Liver (tissue), 9 donors: ENCODE data around the gene PHLPP1. TPM values are rescaled to one million over a fixed set of nuclear protein-coding genes. Genes with fewer than 3 reads are reported as not detected.

Experiments used
- DNase-seq: peaks from one replicate; pipeline ENCODE4 v3.0.0-alpha.2; 2017; ENCODE audit warnings: low spot score
- H3K27ac ChIP-seq, 2 donors: one replicate each; pipeline ENCODE4 v1.7.0; 2013; ENCODE audit warnings: inconsistent platforms in 2 of 2, low read length in 2 of 2, control low read depth in 1 of 2, low read depth in 1 of 2, mild to moderate bottlenecking in 1 of 2
- H3K27me3 ChIP-seq, 4 donors: one replicate each; pipeline versions ENCODE4 v1.6.1 to v1.7.0; 2013; ENCODE audit warnings: low read length in 3 of 4, inconsistent platforms in 1 of 4, mild to moderate bottlenecking in 1 of 4, moderate library complexity in 1 of 4; ENCODE audit not compliant: control insufficient read depth in 4 of 4, insufficient read depth in 4 of 4
- H3K36me3 ChIP-seq, 4 donors: one replicate each; pipeline versions ENCODE4 v1.6.1 to v1.7.0; 2013; ENCODE audit warnings: low read length in 3 of 4, mild to moderate bottlenecking in 3 of 4, low read depth in 1 of 4, moderate library complexity in 1 of 4; ENCODE audit not compliant: control insufficient read depth in 4 of 4, insufficient read depth in 3 of 4
- H3K4me1 ChIP-seq, 4 donors: one replicate each; pipeline versions ENCODE4 v1.6.1 to v1.7.0; 2013; ENCODE audit warnings: low read length in 3 of 4, mild to moderate bottlenecking in 3 of 4, moderate library complexity in 1 of 4; ENCODE audit not compliant: control insufficient read depth in 4 of 4, insufficient read depth in 4 of 4
- H3K4me3 ChIP-seq, 3 donors: one replicate each; pipeline versions ENCODE4 v1.6.1 to v1.7.0; 2013; ENCODE audit warnings: low read length in 3 of 3, control low read depth in 1 of 3, low read depth in 1 of 3, mild to moderate bottlenecking in 1 of 3
- H3K9ac ChIP-seq, 2 donors: one replicate each; pipeline ENCODE4 v1.7.0; 2013; ENCODE audit warnings: low read length in 2 of 2, mild to moderate bottlenecking in 2 of 2, moderate library complexity in 2 of 2, control low read depth in 1 of 2, low read depth in 1 of 2
- H3K9me3 ChIP-seq, 4 donors: one replicate each; pipeline versions ENCODE4 v1.6.1 to v1.7.0; 2013; ENCODE audit warnings: low read length in 3 of 4; ENCODE audit not compliant: control insufficient read depth in 4 of 4
- CTCF ChIP-seq: fragments of 150-350 bp; IDR thresholded peaks from 2 replicates; pipeline ENCODE4 v1.5.1; 2017; ENCODE audit warnings: improper control_type of control experiment, low read depth, low read length; ENCODE audit not compliant: missing input control
- EGR1 ChIP-seq, 2 donors: IDR thresholded peaks; 2 replicates each; pipeline ENCODE4 v1.6.1; 2016 to 2018; ENCODE audit warnings: antibody characterized with exemption in 2 of 2, low read depth in 2 of 2
- GABPA ChIP-seq, 2 donors: IDR thresholded peaks in 1 of 2; conservative IDR thresholded peaks in 1 of 2; 2 replicates each; pipeline ENCODE4 v1.6.1; 2016; ENCODE audit warnings: antibody characterized with exemption in 2 of 2, mild to moderate bottlenecking in 1 of 2, moderate library complexity in 1 of 2
- HNF4A ChIP-seq, 2 donors: conservative IDR thresholded peaks; 2 replicates each; pipeline ENCODE4 v1.6.1; 2016; ENCODE audit warnings: antibody characterized with exemption in 2 of 2, mild to moderate bottlenecking in 2 of 2
- HNF4G ChIP-seq: IDR thresholded peaks from 2 replicates; pipeline ENCODE4 v1.6.1; 2016; ENCODE audit warnings: antibody characterized with exemption
- MAX ChIP-seq: IDR thresholded peaks from 2 replicates; pipeline ENCODE4 v1.6.1; 2016; ENCODE audit warnings: antibody characterized with exemption
- NR2F2 ChIP-seq: IDR thresholded peaks from 2 replicates; pipeline ENCODE4 v1.6.1; 2016; ENCODE audit warnings: antibody characterized with exemption
- RXRA ChIP-seq, 2 donors: IDR thresholded peaks; 2 replicates each; pipeline ENCODE4 v1.6.1; 2017 to 2018; ENCODE audit warnings: antibody characterized with exemption in 2 of 2, mild to moderate bottlenecking in 1 of 2
- SP1 ChIP-seq: IDR thresholded peaks from 2 replicates; pipeline ENCODE4 v1.6.1; 2018; ENCODE audit warnings: antibody characterized with exemption, mild to moderate bottlenecking
- TAF1 ChIP-seq: conservative IDR thresholded peaks from 2 replicates; pipeline ENCODE4 v1.6.1; 2016; ENCODE audit warnings: antibody characterized with exemption, mild to moderate bottlenecking
- YY1 ChIP-seq: IDR thresholded peaks from 2 replicates; pipeline ENCODE4 v1.6.1; 2016; ENCODE audit warnings: antibody characterized with exemption, mild to moderate bottlenecking
- ZBTB33 ChIP-seq: IDR thresholded peaks from 2 replicates; pipeline ENCODE4 v1.6.1; 2016; ENCODE audit warnings: antibody characterized with exemption
- WGBS: extraction: QIAGEN DNeasy Blood & Tissue Kit; methylation state at CpG from one replicate; pipeline ENCODE4 v1.1.7; 2013; 5-methylcytosine and 5-hydroxymethylcytosine counted together
- polyA plus RNA-seq, 2 donors: library from polyadenylated mRNA; stranded (reverse) in 1 of 2; unstranded in 1 of 2; fragments of 200-250 nt in 1 of 2; fragments of >200 nt in 1 of 2; fragmentation: Nextera tagmentation in 1 of 2; extraction: Ambion mirVana in 1 of 2; gene quantifications; one replicate each; pipeline versions ENCODE4 v1.2.1 to v1.2.3, GENCODE V29; 2013 to 2015
- total RNA-seq, 2 donors: library from RNA; depleted of rRNA; stranded (reverse); fragments of >200 nt; gene quantifications; one replicate each; pipeline ENCODE4 v1.2.3, GENCODE V29; 2014
- TF ChIP-seq, protein P1 (sequence below): IDR thresholded peaks from 2 replicates; pipeline ENCODE4 v1.6.1; 2016; ENCODE audit warnings: antibody characterized with exemption
- donor health status: healthy.
- donor health status: healthy.
- donor health status: healthy.
- donor health status: healthy.
- donor health status: healthy.

PHLPP1 gene
- total and polyA plus RNA-seq, 4 donors = 4.2 to 14.5 (median 8.6) TPM

DNA sequence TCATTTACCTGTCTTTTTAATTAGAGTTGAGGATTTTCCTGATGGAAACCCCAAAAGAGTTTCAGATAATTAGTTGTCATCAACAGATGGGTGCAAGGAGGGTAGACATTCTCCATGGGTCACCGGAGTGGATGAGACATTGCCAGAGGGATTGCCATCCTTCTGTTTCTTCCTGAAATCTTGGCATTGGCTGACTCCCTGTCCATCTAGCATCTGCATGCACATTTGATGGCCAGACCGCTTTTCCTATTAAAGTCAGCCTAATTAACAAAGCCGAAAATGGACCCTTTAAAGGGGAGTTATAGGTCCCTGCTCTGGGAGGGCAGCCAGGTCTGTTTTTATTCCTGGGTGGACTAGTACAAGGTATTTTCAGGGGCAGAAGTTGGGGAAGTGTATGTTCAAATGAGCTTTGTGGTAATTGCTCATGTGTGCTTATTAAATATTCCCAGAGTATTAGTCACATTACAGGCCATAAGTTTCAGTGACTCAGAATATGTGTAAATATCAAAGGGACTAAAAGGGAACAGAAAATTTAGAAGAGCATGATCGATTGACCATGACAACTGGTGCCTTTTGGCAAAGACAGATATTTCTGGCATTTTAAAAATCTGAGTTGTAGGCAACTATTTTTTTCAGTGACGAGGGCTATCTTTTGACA, 209.8 kb downstream of the PHLPP1 start:
- H3K27ac ChIP-seq = no peak overlapping the region
- H3K4me1 ChIP-seq = no peaks in the 10 kb centered on the region
- no peak overlapping the region for H3K9ac ChIP-seq
- peaks cover 0 to 5% (median 3%) of the 10 kb centered on the region in 4 donors for H3K36me3 ChIP-seq
- H3K9me3 ChIP-seq = no peaks in the 10 kb centered on the region
- H3K27me3 ChIP-seq = no peaks in the 10 kb centered on the region
- no peak overlapping the region for H3K4me3 ChIP-seq
- DNase-seq = no peak
- TF ChIP-seq, protein P1, sequence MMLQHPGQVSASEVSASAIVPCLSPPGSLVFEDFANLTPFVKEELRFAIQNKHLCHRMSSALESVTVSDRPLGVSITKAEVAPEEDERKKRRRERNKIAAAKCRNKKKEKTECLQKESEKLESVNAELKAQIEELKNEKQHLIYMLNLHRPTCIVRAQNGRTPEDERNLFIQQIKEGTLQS = no peak
- TF ChIP-seq HNF4G = no peak
- no peak for TF ChIP-seq MAX
- TF ChIP-seq ZBTB33 = no peak
- TF ChIP-seq YY1 = no peak
- no peak for TF ChIP-seq GABPA (IDR thresholded peaks at IDR 0.05 in 1 of 2, conservative IDR thresholded peaks at IDR 0.05 in 1 of 2)
- no peak for TF ChIP-seq TAF1
- TF ChIP-seq SP1 = no peak
- no peak for TF ChIP-seq HNF4A (conservative IDR thresholded peaks at IDR 0.05)
- TF ChIP-seq CTCF = no peak
- no peak for TF ChIP-seq NR2F2
- no peak for TF ChIP-seq RXRA (IDR thresholded peaks at IDR 0.05)
- no peak for TF ChIP-seq EGR1 (IDR thresholded peaks at IDR 0.05; ENCODE audit: low read depth in 2 of 2)
- WGBS = 96% methylated on average over 5 of the region's 5 CpGs

GRCh38 chr18:62928326-62928725, 213.0 kb downstream of the PHLPP1 start:
- Histone ChIP-seq H3K9ac (no peak overlapping the region), H3K27ac (no peak overlapping the region), H3K36me3 (peaks cover 0 to 4% (median 1%) of the 10 kb centered on the region in 4 donors), H3K27me3 (no peaks in the 10 kb centered on the region), H3K4me3 (no peak overlapping the region), H3K9me3 (no peaks in the 10 kb centered on the region), H3K4me1 (peaks cover 0 to 3% (median 0%) of the 10 kb centered on the region in 4 donors)
- no peak for DNase-seq
- TF ChIP-seq CTCF (peak; percentile 7), ZBTB33 (no peak)
- WGBS = 34% methylated on average over 1 of the region's 1 CpG
